T-cell (primary cell): Measurements from ENCODE around the gene SEMA6B. TPM values are rescaled to one million over a fixed set of nuclear protein-coding genes. Genes with fewer than 3 reads are reported as not detected.
A peak's percentile ranks its signal among the peaks of the same experiment; 100 is the strongest.

Source experiments
- ATAC-seq, 4 experiments: fragments of 200-7000 bp in 3 of 4; fragments of 150-1000 bp in 1 of 4; cut with Tn5 transposase; replicated peaks in 1 of 4; 1 replicate in 3 of 4; 2 replicates in 1 of 4; pipeline ENCODE4 v1.10.0; 2021; ENCODE audit warnings: moderate library complexity in 3 of 4, mild to moderate bottlenecking in 2 of 4, moderate number of reproducible peaks in 1 of 4
- CTCF ChIA-PET, 2 donors: fragments of 300-600 bp; sonication (Branson Sonifier 250); formaldehyde crosslinking; loops; one replicate each; lab custom pipeline; 2022; ENCODE audit warnings: antibody characterized with exemption in 2 of 2; lab: Charles Lee
- POLR2A ChIA-PET, 2 donors: fragments of 300-600 bp; sonication (Branson Sonifier 250); formaldehyde crosslinking; loops; one replicate each; lab custom pipeline; 2022; ENCODE audit warnings: antibody characterized with exemption in 2 of 2; lab: Charles Lee
- DNase-seq, 35 experiments: peaks; one replicate each; pipeline versions ENCODE4 v3.0.0 to v3.0.0-alpha.2; 2013 to 2023
- H3K27ac ChIP-seq: one replicate; pipeline ENCODE4 v1.5.1; 2013; ENCODE audit warnings: low read length
- H3K27me3 ChIP-seq, 2 experiments: replicated peaks in 1 of 2; 1 replicate in 1 of 2; 2 replicates in 1 of 2; pipeline versions ENCODE4 v1.6.1 to v1.7.0; 2013; ENCODE audit warnings: low read length in 1 of 2, mixed read lengths in 1 of 2; ENCODE audit not compliant: control insufficient read depth in 2 of 2, insufficient read depth in 2 of 2; ENCODE audit errors: extremely low read depth in 1 of 2
- H3K36me3 ChIP-seq, 2 donors: 1 replicate in 1 of 2; 2 replicates in 1 of 2; pipeline versions ENCODE4 v1.6.1 to v1.7.0; 2013; ENCODE audit warnings: low read length in 1 of 2; ENCODE audit not compliant: control insufficient read depth in 2 of 2, insufficient read depth in 1 of 2; ENCODE audit errors: extremely low read depth in 1 of 2
- H3K4me1 ChIP-seq, 2 experiments: 1 replicate in 1 of 2; 2 replicates in 1 of 2; pipeline versions ENCODE4 v1.6.1 to v1.7.0; 2013; ENCODE audit warnings: low read length in 2 of 2, mixed read lengths in 1 of 2; ENCODE audit not compliant: insufficient read depth in 2 of 2, control insufficient read depth in 1 of 2; ENCODE audit errors: extremely low read depth in 1 of 2
- H3K4me3 ChIP-seq, 2 donors: 1 replicate in 1 of 2; 2 replicates in 1 of 2; pipeline versions ENCODE4 v1.5.1 to v1.7.0; 2013; ENCODE audit warnings: mild to moderate bottlenecking in 2 of 2, low read length in 1 of 2, moderate library complexity in 1 of 2; ENCODE audit not compliant: control insufficient read depth in 1 of 2; ENCODE audit errors: extremely low read depth in 1 of 2
- H3K9me3 ChIP-seq: 2 replicates; pipeline ENCODE4 v1.7.0; 2013
- H3K27ac Mint-ChIP-seq, 2 donors: one replicate each; pipeline ENCODE4 v1.8.0; 2020 to 2021; ENCODE audit warnings: mild to moderate bottlenecking in 2 of 2, mixed read lengths in 2 of 2
- H3K27me3 Mint-ChIP-seq, 2 donors: one replicate each; pipeline ENCODE4 v1.8.0; 2021 to 2022; ENCODE audit warnings: mixed read lengths in 2 of 2
- H3K36me3 Mint-ChIP-seq: one replicate; pipeline ENCODE4 v1.8.0; 2021; ENCODE audit warnings: mixed read lengths
- H3K4me1 Mint-ChIP-seq, 3 donors: one replicate each; pipeline ENCODE4 v1.8.0; 2020 to 2022; ENCODE audit warnings: mixed read lengths in 3 of 3, mild to moderate bottlenecking in 1 of 3
- H3K4me3 Mint-ChIP-seq, 3 donors: one replicate each; pipeline ENCODE4 v1.8.0; 2020 to 2022; ENCODE audit warnings: mild to moderate bottlenecking in 3 of 3, mixed read lengths in 3 of 3, moderate library complexity in 3 of 3
- H3K9me3 Mint-ChIP-seq, 3 donors: one replicate each; pipeline ENCODE4 v1.8.0; 2020 to 2022; ENCODE audit warnings: mixed read lengths in 3 of 3
- WGBS: methylation state at CpG from one replicate; pipeline ENCODE4 v1.1.5; 2013; ENCODE audit warnings: missing lambda C conversion rate; ENCODE audit not compliant: insufficient coverage; 5-methylcytosine and 5-hydroxymethylcytosine counted together
- total RNA-seq, 35 experiments: library from RNA in 6 of 35; stranded (reverse) in 6 of 35; fragments of 120-200 nt in 1 of 35; gene quantifications; one replicate each; pipeline versions ENCODE4 v1.2.1 to v1.2.4 and lab custom pipeline; 2013 to 2026

Gene SEMA6B
- total RNA-seq, 5 donors from 2014 or later (not counting 1 experiment from before 2014, with no cell fraction given): 0.25 to 0.43 (median 0.32) TPM; not detected in 2

- POLR2A ChIA-PET: no interaction called here
- no peaks in the 10 kb centered on the region for H3K36me3 Mint-ChIP-seq
- H3K27ac Mint-ChIP-seq: no peak overlapping the region
Observed at GRCh38 chr19:4524808-4525562, 34.5 kb downstream of the SEMA6B start.

GRCh38 chr19:4523306-4524110, 36.0 kb downstream of the SEMA6B start:
- H3K4me3 Mint-ChIP-seq: no peak overlapping the region
- H3K4me1 Mint-ChIP-seq: peaks cover 0 to 6% (median 0%) of the 10 kb centered on the region in 3 donors
- H3K27me3 Mint-ChIP-seq: peaks cover 0 to 13% of the 10 kb centered on the region in 2 donors
- no peak overlapping the region for H3K27ac Mint-ChIP-seq
- H3K27ac ChIP-seq: no peak overlapping the region
- H3K9me3 Mint-ChIP-seq: no peaks in the 10 kb centered on the region
- ATAC-seq (no peak), DNase-seq (peak in 6 of 35 experiments; percentile 11 to 39 (median 16))
- H3K36me3 ChIP-seq: no peaks in the 10 kb centered on the region
- CTCF ChIA-PET: interaction anchor here (0.6 kb wide), 2 partner anchors 125 to 157 kb away, joined by 4 to 6 read pairs; no protein-coding TSS in a partner anchor
- H3K36me3 Mint-ChIP-seq: no peaks in the 10 kb centered on the region
- H3K27me3 ChIP-seq: peaks cover 0 to 28% of the 10 kb centered on the region in 2 experiments
- POLR2A ChIA-PET: interaction anchor here in 1 of 2 donors (1.2 kb wide), 1 partner anchor 181 kb away, joined by 3 read pairs; no protein-coding TSS in a partner anchor
- H3K4me3 ChIP-seq: no peak overlapping the region
- H3K9me3 ChIP-seq: no peaks in the 10 kb centered on the region
- H3K4me1 ChIP-seq: no peaks in the 10 kb centered on the region
- WGBS: 77% methylated on average over 50 of the region's 53 CpGs

More at GRCh38 chr19:4524808-4525562, 34.5 kb downstream of the SEMA6B start:
- H3K9me3 Mint-ChIP-seq: no peaks in the 10 kb centered on the region
- DNase-seq (peak in 33 of 35 experiments; percentile 30 to 73 (median 56)), ATAC-seq (peak; percentile 53 to 72 (median 62))
- CTCF ChIA-PET: interaction anchor here (0.6 to 0.9 kb wide), 4 partner anchors 53 to 293 kb away, joined by 3 to 9 read pairs (median 4); partner anchors contain the start of gene HDGFL2 (in 1 of the 2)
- H3K27ac ChIP-seq: no peak overlapping the region
- no peak overlapping the region for H3K4me3 ChIP-seq
- peaks cover 0 to 6% (median 0%) of the 10 kb centered on the region in 3 donors for H3K4me1 Mint-ChIP-seq
- no peaks in the 10 kb centered on the region for H3K36me3 ChIP-seq
- peaks cover 0 to 20% of the 10 kb centered on the region in 2 experiments for H3K27me3 ChIP-seq
- H3K27me3 Mint-ChIP-seq: peaks cover 0 to 4% of the 10 kb centered on the region in 2 donors
- no peaks in the 10 kb centered on the region for H3K9me3 ChIP-seq
- no peak overlapping the region for H3K4me3 Mint-ChIP-seq
- no peaks in the 10 kb centered on the region for H3K4me1 ChIP-seq
- WGBS: 74% methylated on average over 18 of the region's 23 CpGs

- Histone ChIP-seq H3K27me3 (peaks cover 0 to 33% of the 10 kb centered on the region in 2 experiments), H3K4me1 (no peaks in the 10 kb centered on the region), H3K9me3 (no peaks in the 10 kb centered on the region), H3K4me3 (no peak overlapping the region), H3K27ac (no peak overlapping the region), H3K36me3 (no peaks in the 10 kb centered on the region)
- Mint-ChIP-seq H3K27me3 (peaks cover 0 to 14% of the 10 kb centered on the region in 2 donors), H3K36me3 (no peaks in the 10 kb centered on the region), H3K4me3 (no peak overlapping the region), H3K4me1 (peaks cover 0 to 6% (median 0%) of the 10 kb centered on the region in 3 donors), H3K27ac (no peak overlapping the region), H3K9me3 (no peaks in the 10 kb centered on the region)
- CTCF ChIA-PET: interaction anchor here (0.6 kb wide), 2 partner anchors 43 to 126 kb away, joined by 4 read pairs; no protein-coding TSS in a partner anchor
- WGBS: 91% methylated on average over 7 of the region's 15 CpGs
- ATAC-seq (no peak), DNase-seq (no peak)
- POLR2A ChIA-PET: interaction anchor here in 1 of 2 donors (1.2 kb wide), 1 partner anchor 179 kb away, joined by 3 read pairs; no protein-coding TSS in a partner anchor
Observed at GRCh38 chr19:4522291-4523002, 37.0 kb downstream of the SEMA6B start.

GRCh38 chr19:4521888-4522242, 37.6 kb downstream of the SEMA6B start:
- Mint-ChIP-seq H3K4me3 (no peak overlapping the region), H3K36me3 (no peaks in the 10 kb centered on the region), H3K27ac (no peak overlapping the region), H3K4me1 (peaks cover 0 to 6% (median 0%) of the 10 kb centered on the region in 3 donors), H3K27me3 (peaks cover 0 to 17% of the 10 kb centered on the region in 2 donors), H3K9me3 (no peaks in the 10 kb centered on the region)
- H3K4me3 ChIP-seq: no peak overlapping the region
- DNase-seq: no peak
- no peak for ATAC-seq
- no peak overlapping the region for H3K27ac ChIP-seq
- peaks cover 0 to 39% of the 10 kb centered on the region in 2 experiments for H3K27me3 ChIP-seq
- no peaks in the 10 kb centered on the region for H3K36me3 ChIP-seq
- ChIA-PET POLR2A (no interaction called here), CTCF (interaction anchor here in 1 of 2 donors (0.5 to 0.6 kb wide), 2 partner anchors 43 to 468 kb away, joined by 3 to 4 read pairs; no protein-coding TSS in a partner anchor)
- WGBS: 69% methylated on average over 2 of the region's 5 CpGs
- no peaks in the 10 kb centered on the region for H3K4me1 ChIP-seq
- H3K9me3 ChIP-seq: no peaks in the 10 kb centered on the region

GRCh38 chr19:4521170-4521887, 38.2 kb downstream of the SEMA6B start:
- H3K27ac ChIP-seq: no peak overlapping the region
- WGBS: 85% methylated on average over 8 of the region's 11 CpGs
- ChIA-PET CTCF (interaction anchor here in 1 of 2 donors (0.5 to 0.6 kb wide), 2 partner anchors 44 to 469 kb away, joined by 3 to 4 read pairs; no protein-coding TSS in a partner anchor), POLR2A (no interaction called here)
- H3K4me1 Mint-ChIP-seq: peaks cover 0 to 6% (median 0%) of the 10 kb centered on the region in 3 donors
- H3K27ac Mint-ChIP-seq: no peak overlapping the region
- no peak for DNase-seq
- H3K4me3 Mint-ChIP-seq: no peak overlapping the region
- H3K36me3 ChIP-seq: no peaks in the 10 kb centered on the region
- H3K27me3 Mint-ChIP-seq: peaks cover 0 to 17% of the 10 kb centered on the region in 2 donors
- no peaks in the 10 kb centered on the region for H3K36me3 Mint-ChIP-seq
- H3K27me3 ChIP-seq: peaks cover 0 to 42% of the 10 kb centered on the region in 2 experiments
- no peak overlapping the region for H3K4me3 ChIP-seq
- no peaks in the 10 kb centered on the region for H3K4me1 ChIP-seq
- H3K9me3 ChIP-seq: no peaks in the 10 kb centered on the region
- no peaks in the 10 kb centered on the region for H3K9me3 Mint-ChIP-seq
- ATAC-seq: no peak
